ENCODE results near the gene ZIC2. TPM values are rescaled to one million over a fixed set of nuclear protein-coding genes. Genes with fewer than 3 reads are reported as not detected.

Gene ZIC2
- total RNA-seq, 1 experiment from 2014 or later, result 44.4 TPM

- Histone ChIP-seq H3K79me2 (ENCODE audit: insufficient read depth, low read length) (peaks cover 18% of the 10 kb centered on the region), H3K9me2 (ENCODE audit: insufficient read depth) (no peaks in the 10 kb centered on the region), H3K4me1 (ENCODE audit: control insufficient read depth in 1 of 2, insufficient read depth in 2 of 2, low read length in 2 of 2) (peaks cover 4 to 19% of the 10 kb centered on the region in 2 experiments; a peak in 3 of 4 replicates), H4K20me1 (ENCODE audit: insufficient read depth) (no peaks in the 10 kb centered on the region), H3K36me3 (ENCODE audit: control insufficient read depth in 1 of 2, insufficient read depth in 2 of 2, low read length in 2 of 2) (no peaks in the 10 kb centered on the region; a peak in 2 of 4 replicates), H2AFZ (ENCODE audit: low read depth, low read length, poor library complexity, severe bottlenecking) (no peak overlapping the region), H3K9ac (ENCODE audit: low read length) (no peak overlapping the region), H3K9me3 (ENCODE audit: control insufficient read depth in 1 of 2, insufficient read depth in 1 of 2, low read depth in 1 of 2, low read length in 2 of 2) (no peaks in the 10 kb centered on the region), H3K27me3 (ENCODE audit: insufficient read depth, low read length) (no peaks in the 10 kb centered on the region), H3K4me3 (replicated peaks in 1 of 2; ENCODE audit: low read depth in 1 of 2, low read length in 2 of 2) (no peak overlapping the region), H3K4me2 (ENCODE audit: low read length) (no peak overlapping the region), H3K27ac (ENCODE audit: low read depth, low read length) (no peak overlapping the region)
- ChIA-PET RAD21 (ENCODE audit: low non-redundant PET in 1 of 2, low total read pairs in 2 of 2, uncharacterized antibody in 2 of 2, unreplicated experiment in 2 of 2) (no interaction called here), CTCF (interaction anchor here (1.4 kb wide), 1 partner anchor 542 kb away, joined by 3 read pairs; no protein-coding TSS in a partner anchor), POLR2A (no interaction called here)
- intact Hi-C loops (cut with micrococcal nuclease), result loop anchor here (5.0 kb wide), 1 partner anchor 269 kb away; no protein-coding TSS in a partner anchor
- no peak for DNase-seq (ENCODE audit: low read depth, low spot score)
- ATAC-seq, result no peak
- TF ChIP-seq MAX (IDR thresholded peaks at IDR 0.05) (no peak), ZNF274 (IDR thresholded peaks at IDR 0.05; ENCODE audit: low read depth, low read length) (no peak), POLR2AphosphoS5 (IDR thresholded peaks at IDR 0.05; ENCODE audit: low read depth, low read length) (no peak)
- BruUV-seq (replicated peaks), result no TSS peak
Measured at GRCh38 chr13:99973163-99973807, 8.3 kb upstream of the ZIC2 start.

- H3K4me2 ChIP-seq (ENCODE audit: low read length), result no peak overlapping the region
- no TSS peak for BruUV-seq (replicated peaks)
- CTCF ChIA-PET, result interaction anchor here (1.4 kb wide), 1 partner anchor 541 kb away, joined by 3 read pairs; no protein-coding TSS in a partner anchor
- H3K27ac ChIP-seq (ENCODE audit: low read depth, low read length), result no peak overlapping the region
- ATAC-seq (no peak), DNase-seq (ENCODE audit: low read depth, low spot score) (no peak)
- intact Hi-C loops (cut with micrococcal nuclease), result loop anchor here (5.0 kb wide), 1 partner anchor 269 kb away; no protein-coding TSS in a partner anchor
- no peaks in the 10 kb centered on the region; a peak in 2 of 4 replicates for H3K36me3 ChIP-seq (ENCODE audit: control insufficient read depth in 1 of 2, insufficient read depth in 2 of 2, low read length in 2 of 2)
- TF ChIP-seq SP1 (IDR thresholded peaks at IDR 0.05; ENCODE audit: low read depth), result no peak
- TF ChIP-seq ZBTB33 (IDR thresholded peaks at IDR 0.05; ENCODE audit: extremely low read depth, insufficient replicate concordance, low read length), result no peak
- TF ChIP-seq ZFX (IDR thresholded peaks at IDR 0.05), result no peak
- TF ChIP-seq ZNF274 (IDR thresholded peaks at IDR 0.05; ENCODE audit: low read depth, low read length), result no peak
- no peak for TF ChIP-seq YY1 (IDR thresholded peaks at IDR 0.05; ENCODE audit: extremely low read depth, insufficient replicate concordance, low read depth, low read length)
- no peak for TF ChIP-seq CEBPB (IDR thresholded peaks at IDR 0.05; ENCODE audit: low read depth)
- no peak for TF ChIP-seq FOSL1 (IDR thresholded peaks at IDR 0.05; ENCODE audit: low read depth)
- TF ChIP-seq POLR2A (IDR thresholded peaks at IDR 0.05; ENCODE audit: borderline replicate concordance, extremely low read depth, insufficient read depth, insufficient read length), result no peak
- TF ChIP-seq SRF (IDR thresholded peaks at IDR 0.05; ENCODE audit: low read depth), result no peak
- no peak for TF ChIP-seq TCF7L2 (IDR thresholded peaks at IDR 0.05; ENCODE audit: borderline replicate concordance, extremely low read depth, insufficient read depth, insufficient read length)
- TF ChIP-seq SIN3A (IDR thresholded peaks at IDR 0.05; ENCODE audit: low read depth), result no peak
- TF ChIP-seq ATF3 (IDR thresholded peaks at IDR 0.05), result no peak
- TF ChIP-seq EZH2phosphoT487 (IDR thresholded peaks at IDR 0.05; ENCODE audit: borderline replicate concordance), result no peak
- TF ChIP-seq EZH2 (IDR thresholded peaks at IDR 0.05), result no peak
- TF ChIP-seq EGR1 (IDR thresholded peaks at IDR 0.05; ENCODE audit: low read depth), result no peak
- no peak for TF ChIP-seq MAX (IDR thresholded peaks at IDR 0.05)
- TF ChIP-seq ELF1 (IDR thresholded peaks at IDR 0.05; ENCODE audit: borderline replicate concordance, low read depth), result no peak
- TF ChIP-seq RAD21 (IDR thresholded peaks at IDR 0.05; ENCODE audit: low read depth), result no peak
- peaks cover 13% of the 10 kb centered on the region for H3K79me2 ChIP-seq (ENCODE audit: insufficient read depth, low read length)
- H3K9me2 ChIP-seq (ENCODE audit: insufficient read depth), result no peaks in the 10 kb centered on the region
- no peak overlapping the region for H3K4me3 ChIP-seq (replicated peaks in 1 of 2; ENCODE audit: low read depth in 1 of 2, low read length in 2 of 2)
- no peak overlapping the region for H2AFZ ChIP-seq (ENCODE audit: low read depth, low read length, poor library complexity, severe bottlenecking)
- no peaks in the 10 kb centered on the region for H3K27me3 ChIP-seq (ENCODE audit: insufficient read depth, low read length)
- POLR2A ChIA-PET, result no interaction called here
- H4K20me1 ChIP-seq (ENCODE audit: insufficient read depth), result no peaks in the 10 kb centered on the region
- H3K9me3 ChIP-seq (ENCODE audit: control insufficient read depth in 1 of 2, insufficient read depth in 1 of 2, low read depth in 1 of 2, low read length in 2 of 2), result no peaks in the 10 kb centered on the region
- no peak overlapping the region for H3K9ac ChIP-seq (ENCODE audit: low read length)
- RAD21 ChIA-PET (ENCODE audit: low non-redundant PET in 1 of 2, low total read pairs in 2 of 2, uncharacterized antibody in 2 of 2, unreplicated experiment in 2 of 2), result no interaction called here
- peaks cover 5 to 15% of the 10 kb centered on the region in 2 experiments; a peak in 3 of 4 replicates for H3K4me1 ChIP-seq (ENCODE audit: control insufficient read depth in 1 of 2, insufficient read depth in 2 of 2, low read length in 2 of 2)
Measured at GRCh38 chr13:99973808-99974185, 7.8 kb upstream of the ZIC2 start.

Data from HCT116 (cell line).